Measurements from ENCODE around the gene SLC22A2.

SLC22A2 gene

GRCh38 chr6:160178271-160178670 is 80.3 kb downstream of the SLC22A2 start:
- H3K27ac ChIP-seq (ENCODE audit: insufficient read depth, low read length, poor library complexity, severe bottlenecking): no peak overlapping the region
- H3K36me3 ChIP-seq (ENCODE audit: control insufficient read depth, insufficient read depth, low read length): no peaks in the 10 kb centered on the region
- no peaks in the 10 kb centered on the region for H3K27me3 ChIP-seq (replicated peaks; ENCODE audit: control insufficient read depth, insufficient read depth, low read length, poor library complexity, severe bottlenecking)
- H3K4me1 ChIP-seq (ENCODE audit: control insufficient read depth, insufficient read depth, low read length, poor library complexity, severe bottlenecking): no peaks in the 10 kb centered on the region
- H3K4me3 ChIP-seq (ENCODE audit: insufficient read depth, low read depth, low read length, poor library complexity, severe bottlenecking): no peak overlapping the region
- no peak for DNase-seq
- H3K9me3 ChIP-seq (ENCODE audit: control insufficient read depth, low read length): no peaks in the 10 kb centered on the region

- Histone ChIP-seq H3K27ac (ENCODE audit: insufficient read depth, low read length, poor library complexity, severe bottlenecking) (no peak overlapping the region), H3K36me3 (ENCODE audit: control insufficient read depth, insufficient read depth, low read length) (no peaks in the 10 kb centered on the region), H3K4me3 (ENCODE audit: insufficient read depth, low read depth, low read length, poor library complexity, severe bottlenecking) (no peak overlapping the region), H3K9me3 (ENCODE audit: control insufficient read depth, low read length) (no peaks in the 10 kb centered on the region), H3K27me3 (replicated peaks; ENCODE audit: control insufficient read depth, insufficient read depth, low read length, poor library complexity, severe bottlenecking) (no peaks in the 10 kb centered on the region), H3K4me1 (ENCODE audit: control insufficient read depth, insufficient read depth, low read length, poor library complexity, severe bottlenecking) (no peaks in the 10 kb centered on the region)
- no peak for DNase-seq
Observed at GRCh38 chr6:160177220-160177619, 81.4 kb downstream of the SLC22A2 start.

- no peaks in the 10 kb centered on the region for H3K9me3 ChIP-seq (ENCODE audit: control insufficient read depth, low read length)
- no peak overlapping the region for H3K4me3 ChIP-seq (ENCODE audit: insufficient read depth, low read depth, low read length, poor library complexity, severe bottlenecking)
- H3K27ac ChIP-seq (ENCODE audit: insufficient read depth, low read length, poor library complexity, severe bottlenecking): no peak overlapping the region
Observed at GRCh38 chr6:160174681-160175080, 83.9 kb downstream of the SLC22A2 start.

GRCh38 chr6:160173806-160174527 is 84.7 kb downstream of the SLC22A2 start:
- Histone ChIP-seq H3K27me3 (replicated peaks; ENCODE audit: control insufficient read depth, insufficient read depth, low read length, poor library complexity, severe bottlenecking) (no peaks in the 10 kb centered on the region), H3K27ac (ENCODE audit: insufficient read depth, low read length, poor library complexity, severe bottlenecking) (no peak overlapping the region), H3K36me3 (ENCODE audit: control insufficient read depth, insufficient read depth, low read length) (no peaks in the 10 kb centered on the region), H3K9me3 (ENCODE audit: control insufficient read depth, low read length) (no peaks in the 10 kb centered on the region), H3K4me1 (ENCODE audit: control insufficient read depth, insufficient read depth, low read length, poor library complexity, severe bottlenecking) (no peaks in the 10 kb centered on the region), H3K4me3 (ENCODE audit: insufficient read depth, low read depth, low read length, poor library complexity, severe bottlenecking) (no peak overlapping the region)
- DNase-seq: no peak

More at GRCh38 chr6:160174681-160175080, 83.9 kb downstream of the SLC22A2 start:
- no peak for DNase-seq
- no peaks in the 10 kb centered on the region for H3K36me3 ChIP-seq (ENCODE audit: control insufficient read depth, insufficient read depth, low read length)
- H3K4me1 ChIP-seq (ENCODE audit: control insufficient read depth, insufficient read depth, low read length, poor library complexity, severe bottlenecking): no peaks in the 10 kb centered on the region
- no peaks in the 10 kb centered on the region for H3K27me3 ChIP-seq (replicated peaks; ENCODE audit: control insufficient read depth, insufficient read depth, low read length, poor library complexity, severe bottlenecking)

- Histone ChIP-seq H3K4me1 (ENCODE audit: control insufficient read depth, insufficient read depth, low read length, poor library complexity, severe bottlenecking) (no peaks in the 10 kb centered on the region), H3K36me3 (ENCODE audit: control insufficient read depth, insufficient read depth, low read length) (no peaks in the 10 kb centered on the region), H3K9me3 (ENCODE audit: control insufficient read depth, low read length) (no peaks in the 10 kb centered on the region), H3K27me3 (replicated peaks; ENCODE audit: control insufficient read depth, insufficient read depth, low read length, poor library complexity, severe bottlenecking) (no peaks in the 10 kb centered on the region), H3K27ac (ENCODE audit: insufficient read depth, low read length, poor library complexity, severe bottlenecking) (no peak overlapping the region), H3K4me3 (ENCODE audit: insufficient read depth, low read depth, low read length, poor library complexity, severe bottlenecking) (no peak overlapping the region)
- DNase-seq: no peak
Observed at GRCh38 chr6:160172704-160173103, 85.9 kb downstream of the SLC22A2 start.

GRCh38 chr6:160170018-160170680 is 88.5 kb downstream of the SLC22A2 start:
- Histone ChIP-seq H3K27ac (ENCODE audit: insufficient read depth, low read length, poor library complexity, severe bottlenecking) (no peak overlapping the region), H3K4me1 (ENCODE audit: control insufficient read depth, insufficient read depth, low read length, poor library complexity, severe bottlenecking) (no peaks in the 10 kb centered on the region), H3K9me3 (ENCODE audit: control insufficient read depth, low read length) (no peaks in the 10 kb centered on the region), H3K27me3 (replicated peaks; ENCODE audit: control insufficient read depth, insufficient read depth, low read length, poor library complexity, severe bottlenecking) (no peaks in the 10 kb centered on the region), H3K4me3 (ENCODE audit: insufficient read depth, low read depth, low read length, poor library complexity, severe bottlenecking) (no peak overlapping the region), H3K36me3 (ENCODE audit: control insufficient read depth, insufficient read depth, low read length) (no peaks in the 10 kb centered on the region)
- no peak for DNase-seq

GRCh38 chr6:160167604-160168399 is 90.8 kb downstream of the SLC22A2 start:
- Histone ChIP-seq H3K27me3 (replicated peaks; ENCODE audit: control insufficient read depth, insufficient read depth, low read length, poor library complexity, severe bottlenecking) (no peaks in the 10 kb centered on the region), H3K9me3 (ENCODE audit: control insufficient read depth, low read length) (no peaks in the 10 kb centered on the region), H3K4me1 (ENCODE audit: control insufficient read depth, insufficient read depth, low read length, poor library complexity, severe bottlenecking) (no peaks in the 10 kb centered on the region), H3K27ac (ENCODE audit: insufficient read depth, low read length, poor library complexity, severe bottlenecking) (no peak overlapping the region), H3K36me3 (ENCODE audit: control insufficient read depth, insufficient read depth, low read length) (no peaks in the 10 kb centered on the region), H3K4me3 (ENCODE audit: insufficient read depth, low read depth, low read length, poor library complexity, severe bottlenecking) (no peak overlapping the region)
- DNase-seq: no peak
